ENCODE measurements around the gene HLA-DQA1.
"Not testable (repeated sequence)": the region's sequence is repeated elsewhere in the genome, so short reads cannot be mapped to it uniquely, and the experiment has no call there.

HLA-DQA1 gene

DNA sequence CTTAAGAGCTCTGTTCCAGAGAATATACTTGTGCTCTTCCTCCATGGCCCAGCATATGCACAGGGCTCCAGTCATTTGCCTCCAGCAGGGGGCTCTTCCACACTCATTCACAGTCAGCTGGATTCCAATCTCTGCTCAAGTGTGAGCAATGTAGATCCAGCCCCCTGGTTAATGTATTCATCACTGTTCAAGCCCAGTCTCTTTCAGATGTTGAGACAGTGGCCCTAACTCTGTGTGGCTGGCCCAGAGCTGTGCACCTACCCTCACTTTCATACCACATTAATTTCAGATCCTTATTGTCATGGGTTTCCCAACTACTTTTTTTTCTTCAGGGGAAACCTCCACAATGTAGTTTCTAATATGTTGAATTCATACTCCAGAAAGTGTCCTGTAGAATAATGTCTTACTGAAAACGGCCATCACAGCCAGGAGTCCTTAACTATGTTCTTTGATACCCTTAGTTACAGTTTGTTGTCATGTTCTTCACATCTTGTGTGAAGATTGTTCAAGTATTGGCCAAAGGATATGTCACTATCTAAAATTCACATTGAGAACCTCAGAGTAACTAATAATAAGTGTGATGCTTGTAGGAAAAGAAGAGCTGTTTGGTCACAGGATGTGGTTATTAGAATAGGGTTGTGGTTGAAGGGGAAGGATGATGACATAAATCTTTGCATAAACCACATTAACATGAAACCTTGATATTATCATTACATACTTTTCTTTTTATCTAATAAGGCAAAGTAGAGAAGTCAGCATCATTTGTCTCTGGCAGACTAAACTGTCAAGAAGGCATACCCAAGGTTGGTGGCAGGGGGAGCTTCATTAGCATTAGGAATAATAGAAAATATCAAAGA, 14.4 kb upstream of the HLA-DQA1 start:
- DNase-seq: peak; percentile 91

DNA sequence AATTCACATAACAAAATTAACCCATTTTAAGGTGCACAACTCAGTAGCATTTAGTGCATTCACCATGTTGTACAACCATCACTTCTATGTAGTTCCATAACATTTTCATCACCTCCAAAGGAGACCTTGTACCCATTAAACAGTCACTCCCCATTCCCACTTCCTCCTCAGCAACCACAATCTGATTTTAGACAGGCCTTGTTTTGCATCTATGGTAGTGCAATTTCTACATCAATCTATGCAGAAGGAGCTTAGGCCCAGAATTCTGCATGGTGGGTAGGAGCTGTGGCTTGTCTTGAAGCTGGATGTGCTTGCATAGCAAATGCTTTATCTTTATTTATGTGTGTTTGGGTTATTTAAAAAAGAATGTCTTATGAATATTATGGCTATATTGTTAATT, 13.5 kb upstream of the HLA-DQA1 start:
- DNase-seq: peak; percentile 72

DNA sequence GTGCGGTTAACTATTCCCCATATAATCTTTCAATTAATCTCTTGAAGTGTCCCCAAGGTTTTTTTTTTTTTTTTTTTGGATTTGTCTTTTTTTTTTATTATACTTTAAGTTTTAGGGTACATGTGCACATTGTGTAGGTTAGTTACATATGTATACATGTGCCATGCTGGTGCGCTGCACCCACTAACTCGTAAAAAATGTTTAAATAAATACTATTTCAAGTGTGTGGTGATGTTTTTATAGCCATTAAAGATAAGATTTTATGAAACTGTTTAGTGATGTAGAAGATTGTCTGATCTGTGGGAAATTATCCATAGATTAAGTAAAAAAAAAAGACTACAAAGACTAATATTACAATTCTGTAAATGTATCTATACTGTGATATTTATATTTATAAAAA, 12.6 kb upstream of the HLA-DQA1 start:
- DNase-seq: no peak

DNA sequence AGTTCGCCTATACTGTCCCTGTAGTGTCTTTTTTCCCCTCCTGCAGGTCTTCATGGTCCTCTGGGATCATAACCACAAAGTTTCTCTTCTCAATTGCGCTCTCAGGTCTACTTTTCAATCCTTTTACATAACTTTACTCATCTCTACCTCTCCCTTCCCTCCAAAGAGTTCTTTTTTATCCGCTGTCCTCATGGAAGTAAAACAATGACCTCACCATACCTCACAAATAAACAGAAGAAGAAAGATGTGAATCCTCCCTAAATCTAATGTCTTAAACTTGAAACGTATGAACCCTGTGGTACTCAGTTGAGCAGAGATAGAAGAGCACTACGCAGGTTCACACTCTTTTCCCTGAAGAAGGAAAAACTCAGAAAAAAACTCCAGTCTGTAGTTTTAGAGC, 12.1 kb upstream of the HLA-DQA1 start:
- no peak for DNase-seq

DNA sequence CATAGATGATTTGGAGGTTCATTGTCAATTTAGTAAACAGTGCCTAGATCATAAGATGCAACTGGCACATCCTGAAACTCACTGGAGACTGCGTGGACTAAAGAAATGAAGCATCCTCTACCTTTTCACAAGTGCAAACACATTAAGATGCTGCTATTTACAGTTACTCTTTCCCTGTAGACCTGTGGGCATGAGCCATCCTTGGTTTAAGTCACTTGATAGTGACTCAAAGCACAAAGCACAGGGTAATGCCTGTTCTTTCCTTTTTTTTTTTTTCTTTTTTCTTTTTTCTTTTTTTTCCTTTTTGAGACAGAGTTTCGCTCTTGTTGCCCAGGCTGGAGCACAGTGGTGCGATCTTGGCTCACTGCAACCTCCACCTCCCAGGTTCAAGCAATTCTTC, 10.0 kb upstream of the HLA-DQA1 start:
- DNase-seq: peak; percentile 54

DNA sequence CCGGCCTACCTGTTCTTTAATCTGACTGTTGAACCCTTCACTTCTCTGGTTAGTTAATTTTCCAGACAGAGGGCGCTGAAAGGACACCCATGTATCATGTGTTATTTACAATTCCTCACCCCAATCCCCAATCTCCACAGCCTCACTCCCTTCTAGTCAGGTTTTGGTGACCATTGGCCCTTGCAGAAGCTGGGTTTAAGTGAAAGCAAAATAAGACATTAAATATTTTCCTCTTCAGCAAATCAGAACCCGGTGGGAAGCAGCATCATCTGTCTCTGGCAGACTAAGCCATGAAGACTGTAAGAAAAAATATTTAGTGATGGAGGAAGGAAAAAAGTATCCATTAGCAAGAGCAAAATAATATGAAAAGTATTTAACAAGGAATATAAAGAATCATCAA, 9.4 kb upstream of the HLA-DQA1 start:
- DNase-seq: peak; percentile 79

DNA sequence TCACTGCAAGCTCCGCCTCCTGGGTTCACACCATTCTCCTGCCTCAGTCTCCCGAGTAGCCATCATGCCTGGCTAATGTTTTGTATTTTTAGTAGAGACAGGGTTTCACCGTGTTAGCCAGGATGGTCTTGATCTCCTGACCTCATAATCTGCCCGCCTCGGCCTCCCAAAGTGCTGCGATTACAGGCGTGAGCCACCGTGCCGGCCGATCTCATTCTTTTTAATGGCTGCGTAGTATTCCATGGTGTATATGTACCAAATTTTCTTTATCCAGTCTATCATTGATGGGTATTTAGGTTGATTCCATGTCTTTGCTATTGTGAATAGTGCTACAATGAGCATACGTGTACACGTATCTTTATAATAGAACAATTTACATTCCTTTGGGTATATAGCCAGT, 7.4 kb upstream of the HLA-DQA1 start:
- not testable (repeated sequence) for DNase-seq

DNA sequence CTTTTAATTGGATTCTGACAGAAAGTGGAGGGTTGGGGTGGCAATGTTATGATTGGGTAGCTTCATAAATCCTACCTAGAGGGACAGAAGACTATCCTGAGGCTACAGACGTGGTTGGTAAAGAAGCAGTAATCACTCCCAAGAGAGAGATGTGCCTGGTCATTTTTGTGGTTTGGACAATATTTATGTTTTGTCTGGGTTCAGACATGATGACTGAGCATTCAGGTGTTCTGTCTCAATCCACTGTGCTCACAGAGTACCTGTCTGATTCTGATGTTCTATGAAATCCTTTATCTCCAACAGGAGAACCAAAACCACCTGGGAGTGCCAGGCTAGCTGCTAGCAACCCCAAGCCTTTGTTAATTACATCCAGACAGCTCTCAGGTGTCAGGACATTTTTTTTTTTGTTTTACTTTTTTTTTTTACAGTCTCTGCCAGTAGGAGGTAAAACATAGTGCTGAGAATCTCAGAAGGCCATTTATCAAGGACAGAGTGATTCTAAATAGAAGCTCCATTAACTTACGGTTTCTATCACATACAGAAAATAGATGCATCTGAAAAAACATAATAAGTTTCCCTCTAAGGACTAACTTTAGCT, 1.6 kb upstream of the HLA-DQA1 start:
- no peak for DNase-seq

DNA sequence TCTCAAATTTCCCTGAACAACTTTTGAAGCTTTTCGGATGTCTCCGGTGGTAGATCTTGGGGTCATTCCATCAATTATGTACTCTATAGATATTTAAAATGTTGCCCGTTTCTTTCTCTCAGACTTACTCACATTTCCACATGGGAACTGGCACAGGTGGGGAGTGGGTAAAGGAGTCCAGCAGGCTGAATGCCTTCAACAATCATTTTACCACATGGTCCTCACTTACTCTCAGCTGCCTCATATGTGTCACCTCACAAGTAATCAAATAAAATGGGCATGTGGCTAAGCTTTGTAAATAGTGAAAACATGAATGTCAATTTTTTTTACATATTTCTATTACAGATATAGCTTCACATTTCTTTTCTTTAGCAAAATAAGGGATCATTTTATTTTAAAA, 677 bp downstream of the HLA-DQA1 start:
- no peak for DNase-seq

DNA sequence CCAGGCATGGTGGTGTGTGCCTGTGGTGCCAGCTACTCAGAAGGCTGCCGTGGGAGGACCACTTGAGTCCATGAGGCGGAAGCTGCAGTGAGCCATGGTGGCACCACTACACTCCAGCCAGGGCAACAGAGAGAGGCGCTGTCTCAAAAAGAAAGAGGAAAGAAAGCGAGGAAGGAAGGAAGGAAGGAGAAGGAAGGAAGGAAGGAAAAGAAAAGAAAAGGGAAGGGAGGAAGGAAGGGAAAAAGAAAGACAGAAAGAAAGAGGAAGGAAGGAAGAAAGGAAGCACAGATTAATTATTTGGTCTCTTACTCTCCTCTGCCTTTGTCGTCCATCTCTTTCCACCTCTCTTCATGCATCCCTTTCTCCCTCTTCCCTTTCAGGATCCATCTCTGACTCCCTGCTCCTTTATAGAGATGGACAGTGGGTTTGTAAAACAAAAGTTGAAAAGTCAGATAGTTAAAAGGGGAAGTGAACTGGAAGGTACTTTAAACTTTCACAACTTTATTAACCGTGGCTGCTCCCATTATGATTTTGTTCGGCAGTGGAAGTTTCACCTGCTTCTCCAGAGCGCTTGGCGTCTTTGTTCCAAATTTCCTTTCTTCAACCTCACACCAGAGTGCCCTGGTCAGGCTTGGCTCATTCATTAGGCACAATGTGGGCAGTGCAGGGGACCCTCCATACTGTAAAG, 1.5 kb downstream of the HLA-DQA1 start:
- peak; percentile 7 for DNase-seq

DNA sequence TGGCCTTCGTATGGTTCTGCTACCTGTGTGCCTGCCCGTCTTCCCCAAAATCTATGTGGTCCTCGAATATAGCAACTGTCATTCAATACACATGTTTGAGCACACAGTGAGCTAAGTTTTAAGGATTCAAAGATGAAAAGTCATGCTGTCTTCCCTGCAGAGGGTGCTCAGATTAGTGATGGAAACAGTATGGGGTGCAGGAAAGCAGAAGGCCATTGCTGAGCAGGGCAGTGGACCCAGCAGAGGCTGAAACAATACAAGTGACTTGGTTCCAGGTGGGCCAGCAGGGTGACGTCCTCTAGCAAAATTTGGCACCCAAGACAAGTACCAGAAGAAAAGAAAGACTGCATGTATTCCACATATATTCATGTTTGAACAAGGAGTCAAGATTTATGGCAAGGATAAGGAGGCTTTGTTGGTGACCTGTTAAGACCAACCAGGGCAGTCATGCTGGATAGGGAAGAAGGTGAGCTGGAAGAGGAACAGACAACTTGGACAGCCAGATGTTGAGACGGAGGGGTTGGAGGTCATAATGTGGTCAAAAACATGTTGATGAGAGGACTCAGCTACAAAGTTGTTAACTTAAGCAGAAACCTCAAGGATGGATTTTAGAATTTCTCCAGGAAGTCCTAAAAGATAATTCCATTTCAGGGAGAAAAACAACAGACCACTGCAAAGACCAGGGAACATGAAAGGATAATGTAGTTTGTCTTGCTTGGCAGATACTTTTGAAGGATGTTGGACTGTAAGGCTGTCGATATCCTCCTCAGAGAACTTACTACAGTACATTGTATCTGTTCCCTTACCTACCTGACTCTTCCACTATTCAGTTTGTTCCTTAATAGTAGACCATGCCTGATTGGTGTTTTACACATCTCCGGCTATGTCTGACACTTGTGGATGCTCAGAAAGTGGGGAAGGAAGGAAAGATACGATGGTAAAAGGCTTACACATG, 2.5 kb downstream of the HLA-DQA1 start:
- no peak for DNase-seq

DNA sequence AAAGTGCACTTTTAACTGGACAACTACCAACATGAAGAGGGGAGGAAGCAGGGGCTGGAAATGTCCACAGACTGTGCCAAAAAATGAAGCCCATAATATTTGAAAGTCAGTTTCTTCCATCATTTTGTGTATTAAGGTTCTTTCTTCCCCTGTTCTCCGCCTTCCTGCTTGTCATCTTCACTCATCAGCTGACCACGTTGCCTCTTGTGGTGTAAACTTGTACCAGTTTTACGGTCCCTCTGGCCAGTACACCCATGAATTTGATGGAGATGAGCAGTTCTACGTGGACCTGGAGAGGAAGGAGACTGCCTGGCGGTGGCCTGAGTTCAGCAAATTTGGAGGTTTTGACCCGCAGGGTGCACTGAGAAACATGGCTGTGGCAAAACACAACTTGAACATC, 3.9 kb downstream of the HLA-DQA1 start:
- DNase-seq: no peak

DNA sequence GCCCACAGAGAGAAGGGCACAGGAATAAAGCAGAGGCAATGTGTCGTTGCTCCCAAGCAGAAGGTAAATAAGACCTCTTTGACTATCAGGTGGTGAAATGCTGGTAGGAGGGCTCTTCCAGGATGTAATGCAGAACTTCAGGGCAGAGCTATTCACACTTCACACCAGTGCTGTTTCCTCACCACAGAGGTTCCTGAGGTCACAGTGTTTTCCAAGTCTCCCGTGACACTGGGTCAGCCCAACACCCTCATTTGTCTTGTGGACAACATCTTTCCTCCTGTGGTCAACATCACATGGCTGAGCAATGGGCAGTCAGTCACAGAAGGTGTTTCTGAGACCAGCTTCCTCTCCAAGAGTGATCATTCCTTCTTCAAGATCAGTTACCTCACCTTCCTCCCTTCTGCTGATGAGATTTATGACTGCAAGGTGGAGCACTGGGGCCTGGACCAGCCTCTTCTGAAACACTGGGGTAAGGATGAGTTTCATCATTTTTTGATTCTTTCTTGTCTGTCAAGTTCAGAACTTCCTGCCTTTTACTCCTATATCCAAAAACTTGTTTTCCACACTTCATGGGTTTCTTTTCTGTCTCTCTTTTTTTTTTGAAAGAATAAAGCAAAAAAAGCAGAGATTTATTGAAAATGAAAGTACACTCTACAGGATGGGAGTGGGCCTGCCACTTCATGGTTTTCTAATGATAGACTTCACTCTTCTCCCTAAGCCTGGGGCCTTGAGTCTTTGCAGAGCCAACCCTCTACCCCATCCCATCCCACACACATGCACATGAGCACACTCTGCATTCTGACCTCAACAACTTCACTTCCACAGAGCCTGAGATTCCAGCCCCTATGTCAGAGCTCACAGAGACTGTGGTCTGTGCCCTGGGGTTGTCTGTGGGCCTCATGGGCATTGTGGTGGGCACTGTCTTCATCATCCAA, 4.8 kb downstream of the HLA-DQA1 start:
- peak; percentile 61 for DNase-seq

DNA sequence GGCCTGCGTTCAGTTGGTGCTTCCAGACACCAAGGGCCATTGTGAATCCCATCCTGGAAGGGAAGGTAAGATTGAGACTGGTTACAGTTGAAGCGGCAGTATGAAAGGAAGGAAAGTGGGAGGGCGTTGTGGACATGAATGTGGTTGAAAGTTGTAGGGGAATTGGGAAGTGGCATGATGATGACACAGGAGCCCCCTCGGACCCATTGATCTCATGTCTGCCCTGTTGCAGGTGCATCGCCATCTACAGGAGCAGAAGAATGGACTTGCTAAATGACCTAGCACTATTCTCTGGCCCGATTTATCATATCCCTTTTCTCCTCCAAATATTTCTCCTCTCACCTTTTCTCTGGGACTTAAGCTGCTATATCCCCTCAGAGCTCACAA, 5.5 kb downstream of the HLA-DQA1 start:
- DNase-seq: no peak

DNA sequence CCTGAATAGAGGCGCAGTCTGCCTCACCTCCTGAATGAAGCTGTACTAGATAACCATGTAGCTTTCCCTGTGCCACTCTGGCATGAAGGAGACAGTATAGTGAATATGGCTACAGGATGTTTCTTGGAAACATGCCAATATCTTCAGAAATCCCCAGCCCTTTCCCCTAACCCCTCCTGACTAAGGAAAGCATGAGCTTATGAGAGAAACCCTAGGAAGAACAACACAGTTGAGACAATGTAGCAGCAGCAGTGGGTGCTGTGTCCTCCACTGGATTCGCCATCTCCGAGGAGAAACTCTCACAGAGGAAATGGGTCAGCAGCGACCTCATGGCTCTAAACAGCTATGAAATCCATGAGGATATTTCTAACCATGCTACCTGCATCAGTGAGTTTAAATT, 6.7 kb downstream of the HLA-DQA1 start:
- no peak for DNase-seq

DNA sequence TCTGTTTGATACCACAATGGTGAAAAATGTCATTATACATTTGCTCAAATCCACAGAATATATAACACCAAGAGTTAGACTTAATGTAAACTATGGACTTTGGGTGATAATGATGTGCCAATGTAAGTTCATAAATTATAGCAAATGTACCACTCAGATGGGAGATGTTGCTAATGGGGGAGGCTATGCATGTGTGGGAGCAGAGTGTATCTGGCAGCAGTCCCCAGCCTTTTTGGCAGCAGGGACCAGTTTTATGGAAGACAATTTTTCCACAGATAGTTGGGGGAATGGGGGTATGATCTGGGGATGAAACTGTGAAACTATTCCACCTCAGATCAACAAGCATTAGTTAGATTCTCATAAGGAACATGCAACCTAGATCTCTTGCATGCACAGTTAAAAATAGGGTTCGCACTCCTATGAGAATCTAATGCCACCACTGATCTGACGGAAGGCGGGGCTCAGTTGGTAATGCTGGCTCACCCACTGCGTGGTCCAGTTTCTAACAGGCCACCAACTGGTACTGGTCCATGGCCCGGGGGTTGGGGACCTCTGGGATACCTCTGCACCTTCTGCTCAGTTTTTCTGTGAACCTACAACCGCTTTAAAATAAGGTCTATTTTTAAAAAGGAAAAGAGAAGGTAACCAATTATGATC, 8.0 kb downstream of the HLA-DQA1 start:
- DNase-seq: no peak

DNA sequence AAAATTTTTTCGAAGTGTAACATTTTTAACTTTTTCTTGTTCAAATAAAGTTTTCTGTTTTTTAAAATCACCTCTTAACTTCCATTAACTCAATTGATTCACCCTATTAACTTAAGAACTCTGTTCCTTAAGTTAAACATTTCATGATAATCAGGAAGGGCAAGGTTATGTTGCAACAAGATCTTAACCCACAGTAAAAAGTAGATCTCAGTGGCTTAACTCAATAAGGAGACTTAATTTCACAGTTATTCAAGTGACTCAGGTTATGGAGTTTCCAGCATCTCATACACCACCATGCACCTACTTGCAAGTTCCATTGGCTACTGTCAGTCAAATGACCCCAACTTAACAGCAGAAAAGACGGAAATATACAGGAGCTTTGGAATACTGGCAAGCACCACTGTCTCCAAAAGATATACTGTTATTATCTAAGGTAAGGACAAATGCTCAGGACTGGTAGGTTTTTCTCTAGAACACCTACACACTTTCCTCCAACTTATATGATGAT, 18.1 kb downstream of the HLA-DQA1 start:
- peak; percentile 49 for DNase-seq

DNA sequence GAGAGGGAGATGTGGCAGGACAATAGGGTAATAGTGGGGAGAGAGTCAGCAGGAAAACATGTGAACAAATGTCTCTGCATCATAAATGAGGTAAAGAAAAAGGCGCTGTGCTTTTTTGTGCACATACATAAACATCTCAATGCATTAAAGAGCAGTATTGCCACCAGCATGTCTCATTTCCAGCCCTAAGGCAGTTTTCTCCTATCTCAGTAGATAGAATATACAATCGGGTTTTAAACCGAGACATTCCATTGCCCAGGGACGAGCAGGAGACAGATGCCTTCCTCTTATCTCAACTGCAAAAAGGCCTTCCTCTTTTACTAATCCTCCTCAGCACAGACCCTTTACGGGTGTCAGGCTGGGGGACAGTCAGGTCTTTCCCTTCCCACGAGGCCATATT, 20.1 kb downstream of the HLA-DQA1 start:
- not testable (repeated sequence) for DNase-seq

DNA sequence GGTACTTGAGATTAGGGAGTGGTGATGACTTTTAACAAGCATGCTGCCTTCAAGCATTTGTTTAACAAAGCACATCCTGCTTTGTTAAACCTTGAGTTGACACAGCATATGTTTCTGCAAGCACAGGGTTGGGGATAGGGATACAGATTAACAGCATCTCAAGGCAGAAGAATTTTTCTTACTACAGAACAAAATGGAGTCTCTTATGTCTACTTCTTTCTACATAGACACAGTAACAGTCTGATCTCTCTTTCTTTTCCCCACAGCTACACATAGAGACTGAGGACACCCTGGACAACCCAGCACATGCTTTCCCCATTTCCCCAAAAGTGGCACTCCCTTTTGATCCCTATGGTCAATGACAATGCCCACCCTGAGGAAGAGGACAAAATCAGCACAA, 20.6 kb downstream of the HLA-DQA1 start:
- DNase-seq: not testable (repeated sequence)

DNA sequence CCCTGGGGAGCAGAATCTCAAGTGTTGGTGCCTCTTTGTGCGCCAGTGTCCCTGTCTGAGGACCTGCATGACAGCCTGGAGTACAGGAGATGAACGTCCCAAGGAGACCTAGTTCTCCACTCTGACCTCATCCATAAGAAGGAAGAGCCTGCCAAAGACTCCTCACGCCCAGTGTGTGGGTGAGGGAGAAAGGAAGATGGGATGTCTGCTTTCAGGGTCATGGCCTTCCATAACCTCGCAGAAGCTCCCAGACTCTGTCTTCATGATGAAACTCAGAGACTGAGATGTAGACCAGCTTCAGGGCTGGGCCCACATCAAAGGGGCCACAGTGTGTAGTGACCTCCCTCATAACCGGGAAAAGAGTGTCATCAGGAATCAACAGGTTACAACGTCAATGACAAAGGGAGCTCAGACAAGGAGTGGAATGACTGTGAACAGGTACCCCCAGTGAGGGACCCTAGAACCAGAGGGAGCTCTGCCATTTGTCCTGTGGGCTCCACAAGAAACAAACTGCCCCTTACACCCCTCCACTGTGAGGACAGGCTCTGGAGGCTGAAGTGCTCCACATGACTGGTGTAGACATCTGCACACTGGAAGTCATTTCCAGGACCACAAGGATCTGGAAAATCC, 21.2 kb downstream of the HLA-DQA1 start:
- peak; percentile 79 for DNase-seq

Measured in inflammatory macrophage treated with lipopolysaccharide for 4 hours (primary cell).